Measurements from ENCODE around the gene VPS50. TPM values are rescaled to one million over a fixed set of nuclear protein-coding genes. Genes with fewer than 3 reads are reported as not detected.

The VPS50 gene
- total and polyA plus RNA-seq, 4 donors, result 4.0 to 18.2 (median 11.9) TPM

GRCh38 chr7:93310346-93310745 is 78.2 kb downstream of the VPS50 start:
- Histone ChIP-seq H3K27me3 (ENCODE audit: control insufficient read depth in 4 of 4, insufficient read depth in 4 of 4, low read length in 3 of 4) (no peaks in the 10 kb centered on the region), H3K36me3 (ENCODE audit: control insufficient read depth in 4 of 4, insufficient read depth in 3 of 4, low read depth in 1 of 4, low read length in 3 of 4) (peaks cover 0 to 17% (median 8%) of the 10 kb centered on the region in 4 donors), H3K9me3 (ENCODE audit: control insufficient read depth in 4 of 4, low read length in 3 of 4) (no peaks in the 10 kb centered on the region), H3K4me1 (ENCODE audit: control insufficient read depth in 4 of 4, insufficient read depth in 4 of 4, low read length in 3 of 4) (no peaks in the 10 kb centered on the region), H3K9ac (ENCODE audit: low read depth in 1 of 2, low read length in 2 of 2) (no peak overlapping the region), H3K27ac (ENCODE audit: low read depth in 1 of 2, low read length in 2 of 2) (no peak overlapping the region), H3K4me3 (ENCODE audit: low read depth in 1 of 3, low read length in 3 of 3) (no peak overlapping the region)
- 96% methylated on average over 4 of the region's 4 CpGs for WGBS
- TF ChIP-seq SP1 (IDR thresholded peaks at IDR 0.05) (no peak), REST (IDR thresholded peaks at IDR 0.05) (no peak)
- DNase-seq (ENCODE audit: low spot score), result no peak

GRCh38 chr7:93314449-93314848 is 82.3 kb downstream of the VPS50 start:
- H3K27me3 ChIP-seq (ENCODE audit: control insufficient read depth in 4 of 4, insufficient read depth in 4 of 4, low read length in 3 of 4), result no peaks in the 10 kb centered on the region
- H3K9ac ChIP-seq (ENCODE audit: low read depth in 1 of 2, low read length in 2 of 2), result no peak overlapping the region
- TF ChIP-seq HNF4A (conservative IDR thresholded peaks at IDR 0.05) (no peak), CTCF (IDR thresholded peaks at IDR 0.05; ENCODE audit: low read depth, low read length, missing input control) (no peak), YY1 (IDR thresholded peaks at IDR 0.05) (no peak), ZBTB33 (IDR thresholded peaks at IDR 0.05) (no peak), RAD21 (IDR thresholded peaks at IDR 0.05) (no peak), HNF4G (IDR thresholded peaks at IDR 0.05) (no peak), REST (IDR thresholded peaks at IDR 0.05) (no peak), SP1 (IDR thresholded peaks at IDR 0.05) (no peak), TAF1 (conservative IDR thresholded peaks at IDR 0.05) (no peak), FOXA1 (IDR thresholded peaks at IDR 0.05) (no peak), ATF3 (IDR thresholded peaks at IDR 0.05) (no peak), FOXA2 (IDR thresholded peaks at IDR 0.05) (no peak), RXRA (IDR thresholded peaks at IDR 0.05) (no peak), EGR1 (IDR thresholded peaks at IDR 0.05; ENCODE audit: low read depth in 2 of 2) (no peak), GABPA (IDR thresholded peaks at IDR 0.05 in 1 of 2, conservative IDR thresholded peaks at IDR 0.05 in 1 of 2) (no peak), MAX (IDR thresholded peaks at IDR 0.05) (no peak), JUND (IDR thresholded peaks at IDR 0.05) (no peak), NR2F2 (IDR thresholded peaks at IDR 0.05) (no peak)
- H3K36me3 ChIP-seq (ENCODE audit: control insufficient read depth in 4 of 4, insufficient read depth in 3 of 4, low read depth in 1 of 4, low read length in 3 of 4), result peaks cover 0 to 15% (median 9%) of the 10 kb centered on the region in 4 donors
- no peak for DNase-seq (ENCODE audit: low spot score)
- no peaks in the 10 kb centered on the region for H3K4me1 ChIP-seq (ENCODE audit: control insufficient read depth in 4 of 4, insufficient read depth in 4 of 4, low read length in 3 of 4)
- H3K4me3 ChIP-seq (ENCODE audit: low read depth in 1 of 3, low read length in 3 of 3), result no peak overlapping the region
- no peaks in the 10 kb centered on the region for H3K9me3 ChIP-seq (ENCODE audit: control insufficient read depth in 4 of 4, low read length in 3 of 4)
- WGBS, result 90% methylated on average over 3 of the region's 3 CpGs
- no peak overlapping the region for H3K27ac ChIP-seq (ENCODE audit: low read depth in 1 of 2, low read length in 2 of 2)

Measured in liver (tissue), 9 donors.